ENCODE data around the gene MECP2.

- TF ChIP-seq, protein P1, sequence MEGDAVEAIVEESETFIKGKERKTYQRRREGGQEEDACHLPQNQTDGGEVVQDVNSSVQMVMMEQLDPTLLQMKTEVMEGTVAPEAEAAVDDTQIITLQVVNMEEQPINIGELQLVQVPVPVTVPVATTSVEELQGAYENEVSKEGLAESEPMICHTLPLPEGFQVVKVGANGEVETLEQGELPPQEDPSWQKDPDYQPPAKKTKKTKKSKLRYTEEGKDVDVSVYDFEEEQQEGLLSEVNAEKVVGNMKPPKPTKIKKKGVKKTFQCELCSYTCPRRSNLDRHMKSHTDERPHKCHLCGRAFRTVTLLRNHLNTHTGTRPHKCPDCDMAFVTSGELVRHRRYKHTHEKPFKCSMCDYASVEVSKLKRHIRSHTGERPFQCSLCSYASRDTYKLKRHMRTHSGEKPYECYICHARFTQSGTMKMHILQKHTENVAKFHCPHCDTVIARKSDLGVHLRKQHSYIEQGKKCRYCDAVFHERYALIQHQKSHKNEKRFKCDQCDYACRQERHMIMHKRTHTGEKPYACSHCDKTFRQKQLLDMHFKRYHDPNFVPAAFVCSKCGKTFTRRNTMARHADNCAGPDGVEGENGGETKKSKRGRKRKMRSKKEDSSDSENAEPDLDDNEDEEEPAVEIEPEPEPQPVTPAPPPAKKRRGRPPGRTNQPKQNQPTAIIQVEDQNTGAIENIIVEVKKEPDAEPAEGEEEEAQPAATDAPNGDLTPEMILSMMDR (IDR thresholded peaks at IDR 0.05) = no peak
- TF ChIP-seq POLR2A (IDR thresholded peaks at IDR 0.05) = no peak
Measured at GRCh38 chrX:154024271-154024670, 73.2 kb downstream of the MECP2 start.

All from thyroid gland (tissue), 4 donors.